ENCODE data around the gene KIF3C.

GRCh38 chr2:25905126-25905525 is 77.2 kb downstream of the KIF3C start:
- no peak for TF ChIP-seq CTCF (IDR thresholded peaks at IDR 0.05)
- TF ChIP-seq POLR2A (IDR thresholded peaks at IDR 0.05): no peak

Measured in adrenal gland (tissue), 5 donors.